Left cardiac atrium (tissue), 4 donors: Measurements from ENCODE around the gene ARIH1. TPM values are rescaled to one million over a fixed set of nuclear protein-coding genes. Genes with fewer than 3 reads are reported as not detected.
"Not testable (repeated sequence)": the region's sequence is repeated elsewhere in the genome, so short reads cannot be mapped to it uniquely, and the experiment has no call there.

Source experiments
- ATAC-seq, 2 donors: fragments of 200-7000 bp; cut with Tn5 transposase; one replicate each; pipeline ENCODE4 v1.9.1; 2020; ENCODE audit warnings: mild to moderate bottlenecking in 2 of 2, moderate library complexity in 2 of 2
- DNase-seq: peaks from one replicate; pipeline ENCODE4 v3.0.0-alpha.2; 2020
- intact Hi-C, 2 donors: fragments of 100-400 bp; cut with DNase I; formaldehyde crosslinking; loops; one replicate each; pipeline versions ENCODE4 v1.14.1 to v1.15.1; 2022 to 2023
- total RNA-seq, 2 donors: library from RNA; stranded (reverse); fragmentation: NEBNext Ultra II Directional; extraction: Animal tissue kit (Norgen Biotek cat#: 25700); gene quantifications; one replicate each; pipeline ENCODE4 v1.2.1, GENCODE V29; 2021
- donor health status: DM: no; HTN: yes; CAD: no.
- donor health status: DM: no; HTN: yes; CAD: no; lungs with severe emphysema.
- donor health status: DM: yes; HTN: yes; CAD: no.
- donor health status: Dilated cardiomyopathy.

The ARIH1 gene
- total RNA-seq, 2 donors from 2014 or later = 141 to 142 TPM

GRCh38 chr15:72628249-72629067 is 154.3 kb downstream of the ARIH1 start:
- intact Hi-C loops, DNase-seq, ATAC-seq: not testable (repeated sequence)

GRCh38 chr15:72629068-72629570 is 155.0 kb downstream of the ARIH1 start:
- DNase-seq, intact Hi-C loops, ATAC-seq: not testable (repeated sequence)

GRCh38 chr15:72636519-72637282 is 162.6 kb downstream of the ARIH1 start:
- intact Hi-C loops = not testable (repeated sequence)
- ATAC-seq (peak; percentile 94 to 98), DNase-seq (peak; percentile 81)

GRCh38 chr15:72639759-72640483 is 165.8 kb downstream of the ARIH1 start:
- ATAC-seq, intact Hi-C loops, DNase-seq: not testable (repeated sequence)

- ATAC-seq, DNase-seq, intact Hi-C loops: not testable (repeated sequence)
Measured at GRCh38 chr15:72642271-72642670, 168.1 kb downstream of the ARIH1 start.

- ATAC-seq, DNase-seq, intact Hi-C loops: not testable (repeated sequence)
Measured at GRCh38 chr15:72648631-72649253, 174.6 kb downstream of the ARIH1 start.

Other genes starting within 250 kb of the ARIH1 start
- gene PKM, start 243.1 kb upstream of the ARIH1 start, total RNA-seq = 1,000 to 10,000 TPM in 1 of 2 donors, 100 to 1,000 TPM in 1; 881 to 1,100 TPM
- 10 to 100 TPM; 30.4 to 36.0 TPM for gene PARP6, start 201.8 kb upstream of the ARIH1 start, total RNA-seq
- gene CELF6, start 154.2 kb upstream of the ARIH1 start, total RNA-seq = 1 to 10 TPM in 1 of 2 donors, under 1 TPM in 1; 0.86 to 1.0 TPM
- 10 to 100 TPM; 78.2 to 82.3 TPM for gene HEXA, start 98.3 kb upstream of the ARIH1 start, total RNA-seq
- not detected for gene TMEM202, start 76.0 kb upstream of the ARIH1 start, total RNA-seq
- gene GOLGA6B, start 180.4 kb downstream of the ARIH1 start, total RNA-seq = not detected
- not detected for gene HIGD2B, start 211.9 kb downstream of the ARIH1 start, total RNA-seq
- 10 to 100 TPM in 1 of 2 donors, 1 to 10 TPM in 1; 8.1 to 10.9 TPM for gene BBS4, start 211.9 kb downstream of the ARIH1 start, total RNA-seq